Activated CD8-positive, alpha-beta T cell treated with anti-CD3 and anti-CD28 coated beads for 36 hours (primary cell): ENCODE results near the gene SELENOO. TPM values are rescaled to one million over a fixed set of nuclear protein-coding genes. Genes with fewer than 3 reads are reported as not detected.

ENCODE experiments used
- ATAC-seq: fragments of 200-7000 bp; cut with Tn5 transposase; one replicate; pipeline ENCODE4 v1.10.0; 2021; ENCODE audit warnings: mild to moderate bottlenecking, moderate library complexity
- CTCF ChIA-PET: fragments of 350-600 bp; sonication (Branson Sonifier 250); formaldehyde crosslinking; loops from one replicate; lab custom pipeline; 2021; ENCODE audit warnings: antibody characterized with exemption; lab: Charles Lee
- POLR2A ChIA-PET: fragments of 350-600 bp; sonication (Branson Sonifier 250); formaldehyde crosslinking; loops from one replicate; lab custom pipeline; 2021; ENCODE audit warnings: antibody characterized with exemption; lab: Charles Lee
- DNase-seq: peaks from one replicate; pipeline ENCODE4 v3.0.0-alpha.2; 2020
- H3K27ac Mint-ChIP-seq: one replicate; pipeline ENCODE4 v1.8.0; 2021; ENCODE audit warnings: mild to moderate bottlenecking, mixed read lengths
- H3K27me3 Mint-ChIP-seq: one replicate; pipeline ENCODE4 v1.8.0; 2021; ENCODE audit warnings: mixed read lengths
- H3K36me3 Mint-ChIP-seq: one replicate; pipeline ENCODE4 v1.8.0; 2021; ENCODE audit warnings: low read depth, mixed read lengths
- H3K4me1 Mint-ChIP-seq: one replicate; pipeline ENCODE4 v1.8.0; 2021; ENCODE audit warnings: low read depth, mixed read lengths
- H3K4me3 Mint-ChIP-seq: one replicate; pipeline ENCODE4 v1.8.0; 2021; ENCODE audit warnings: mild to moderate bottlenecking, moderate library complexity, mixed read lengths
- H3K9me3 Mint-ChIP-seq: one replicate; pipeline ENCODE4 v1.8.0; 2021; ENCODE audit warnings: mixed read lengths
- intact Hi-C: fragments of 100-400 bp; cut with micrococcal nuclease; formaldehyde crosslinking; loops from one replicate; pipeline ENCODE4 v1.10.0; 2022
- total RNA-seq, 2 experiments: library from RNA; stranded (reverse); gene quantifications; one replicate each; pipeline ENCODE4 v1.2.3, GENCODE V29; 2021
- TF ChIP-seq, protein P1 (sequence below): fragments of 200-600 bp; IDR thresholded peaks from one replicate; pipeline ENCODE4 v1.8.0; 2022; ENCODE audit warnings: antibody characterized with exemption, mild to moderate bottlenecking

SELENOO gene
- total RNA-seq, 2 experiments from 2014 or later: 24.0 to 25.5 TPM

DNA sequence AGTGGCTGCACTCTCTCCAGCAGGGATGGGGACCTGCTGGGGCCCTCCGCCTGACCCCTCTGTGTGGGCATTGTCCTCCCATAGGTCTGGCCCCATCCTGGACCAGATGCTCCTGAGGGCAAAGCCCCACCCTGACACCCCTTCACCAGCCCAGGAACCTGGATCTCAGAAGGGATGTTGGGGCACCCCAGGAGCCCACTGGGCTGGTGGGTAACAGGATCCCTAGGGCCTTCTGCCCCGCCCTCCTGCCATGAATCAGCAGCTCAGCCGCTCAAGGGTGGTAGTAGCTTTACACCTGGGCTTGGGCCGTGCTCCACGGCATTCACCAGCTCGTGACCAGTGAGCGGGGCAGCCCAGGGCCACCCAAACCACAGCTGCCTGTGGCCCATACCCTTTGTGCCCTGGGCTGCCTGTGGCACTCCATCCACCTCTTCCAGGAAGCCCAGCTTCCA lies 61.7 kb downstream of the SELENOO start:
- peak; percentile 57 for DNase-seq
- ChIA-PET CTCF (interaction anchor here (1.1 to 1.8 kb wide), 4 partner anchors 10 to 22 kb away, joined by 3 to 7 read pairs (median 4); partner anchors contain the start of gene HDAC10), POLR2A (interaction anchor here (0.9 to 1.9 kb wide), 2 partner anchors 17 to 18 kb away, joined by 3 to 6 read pairs; no protein-coding TSS in a partner anchor)
- Mint-ChIP-seq H3K27ac (no peak overlapping the region), H3K27me3 (peaks cover 20% of the 10 kb centered on the region), H3K36me3 (no peaks in the 10 kb centered on the region), H3K9me3 (no peaks in the 10 kb centered on the region), H3K4me3 (peak overlapping the region; percentile 61), H3K4me1 (peaks cover 6% of the 10 kb centered on the region)
- ATAC-seq: peak; percentile 38
- TF ChIP-seq, protein P1, sequence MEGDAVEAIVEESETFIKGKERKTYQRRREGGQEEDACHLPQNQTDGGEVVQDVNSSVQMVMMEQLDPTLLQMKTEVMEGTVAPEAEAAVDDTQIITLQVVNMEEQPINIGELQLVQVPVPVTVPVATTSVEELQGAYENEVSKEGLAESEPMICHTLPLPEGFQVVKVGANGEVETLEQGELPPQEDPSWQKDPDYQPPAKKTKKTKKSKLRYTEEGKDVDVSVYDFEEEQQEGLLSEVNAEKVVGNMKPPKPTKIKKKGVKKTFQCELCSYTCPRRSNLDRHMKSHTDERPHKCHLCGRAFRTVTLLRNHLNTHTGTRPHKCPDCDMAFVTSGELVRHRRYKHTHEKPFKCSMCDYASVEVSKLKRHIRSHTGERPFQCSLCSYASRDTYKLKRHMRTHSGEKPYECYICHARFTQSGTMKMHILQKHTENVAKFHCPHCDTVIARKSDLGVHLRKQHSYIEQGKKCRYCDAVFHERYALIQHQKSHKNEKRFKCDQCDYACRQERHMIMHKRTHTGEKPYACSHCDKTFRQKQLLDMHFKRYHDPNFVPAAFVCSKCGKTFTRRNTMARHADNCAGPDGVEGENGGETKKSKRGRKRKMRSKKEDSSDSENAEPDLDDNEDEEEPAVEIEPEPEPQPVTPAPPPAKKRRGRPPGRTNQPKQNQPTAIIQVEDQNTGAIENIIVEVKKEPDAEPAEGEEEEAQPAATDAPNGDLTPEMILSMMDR: no peak
- intact Hi-C loops: no loop called here

DNA sequence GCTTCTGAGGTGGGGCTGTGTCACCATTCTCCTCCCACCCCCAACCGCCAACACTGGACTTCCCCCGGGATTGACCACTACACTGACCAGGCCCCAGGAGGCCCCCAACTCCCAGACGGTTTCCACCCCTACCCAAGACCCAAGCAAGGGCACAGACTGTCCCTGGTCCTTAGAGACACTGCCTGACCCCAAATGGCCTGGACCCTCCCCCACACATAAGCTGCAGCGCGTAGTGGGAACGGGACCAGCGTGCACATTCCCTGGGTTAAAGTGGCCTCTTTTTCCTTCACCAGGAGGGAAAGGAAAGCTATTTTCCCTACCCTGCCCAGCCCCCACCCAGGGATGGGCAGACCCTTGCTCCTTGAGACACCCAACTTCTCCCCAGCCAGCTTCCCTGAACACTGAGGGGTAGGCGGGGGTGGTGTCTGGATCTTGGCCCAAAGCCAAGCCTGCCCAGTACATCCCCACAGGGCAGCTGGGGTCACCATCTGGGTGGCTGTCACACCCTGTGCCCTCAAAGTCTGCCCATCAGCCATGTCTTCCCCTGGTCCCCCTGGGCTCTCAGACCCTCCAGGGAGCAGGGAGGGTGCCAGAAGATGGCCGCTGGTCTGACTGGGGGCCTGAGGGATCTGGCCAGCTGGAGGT lies 62.3 kb downstream of the SELENOO start:
- Mint-ChIP-seq H3K9me3 (no peaks in the 10 kb centered on the region), H3K27ac (no peak overlapping the region), H3K36me3 (no peaks in the 10 kb centered on the region), H3K4me1 (peaks cover 6% of the 10 kb centered on the region), H3K4me3 (no peak overlapping the region), H3K27me3 (peaks cover 20% of the 10 kb centered on the region)
- intact Hi-C loops: no loop called here
- TF ChIP-seq, protein P1: no peak
- CTCF ChIA-PET: interaction anchor here (1.1 to 1.8 kb wide), 4 partner anchors 10 to 22 kb away, joined by 3 to 7 read pairs (median 4); partner anchors contain the start of gene HDAC10
- no peak for DNase-seq
- POLR2A ChIA-PET: interaction anchor here (0.9 to 1.9 kb wide), 3 partner anchors 18 to 64 kb away, joined by 3 to 6 read pairs (median 4); partner anchors contain the start of gene DENND6B
- no peak for ATAC-seq

DNA sequence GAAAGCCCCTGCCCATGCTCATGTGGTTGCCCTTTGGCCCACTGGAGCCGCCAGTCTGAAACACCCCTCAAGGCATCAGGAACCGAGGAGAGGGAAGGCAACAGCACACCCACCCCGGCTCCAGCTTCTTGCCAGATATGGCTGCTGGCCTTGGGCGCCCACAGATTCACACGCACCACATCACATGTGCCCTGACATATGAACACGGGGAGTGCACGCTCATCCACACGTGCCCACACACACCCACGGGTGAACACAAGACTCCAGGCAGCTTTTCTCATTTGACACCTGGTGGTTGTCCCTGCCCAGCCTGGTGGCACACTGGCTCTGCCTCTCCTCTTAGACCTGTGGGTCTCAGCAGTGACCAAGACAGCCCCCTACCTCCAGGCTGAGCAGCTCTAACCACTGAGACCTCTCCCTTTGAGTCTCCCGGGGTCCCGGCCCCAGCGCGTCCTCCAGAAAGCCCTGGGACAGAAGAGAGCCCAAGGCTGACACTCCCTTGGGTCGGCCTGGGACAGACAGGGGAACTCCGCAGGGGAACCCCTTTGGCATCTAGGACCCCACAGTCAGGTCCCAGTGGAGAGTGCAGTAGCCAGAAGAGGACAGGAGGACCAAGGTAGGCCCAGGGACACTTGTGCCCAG lies 63.4 kb downstream of the SELENOO start:
- ChIA-PET POLR2A (no interaction called here), CTCF (interaction anchor here (1.5 kb wide), 1 partner anchor 12 kb away, joined by 4 read pairs; no protein-coding TSS in a partner anchor)
- intact Hi-C loops: no loop called here
- Mint-ChIP-seq H3K9me3 (no peaks in the 10 kb centered on the region), H3K36me3 (no peaks in the 10 kb centered on the region), H3K4me3 (no peak overlapping the region), H3K4me1 (peaks cover 9% of the 10 kb centered on the region), H3K27ac (no peak overlapping the region), H3K27me3 (peaks cover 15% of the 10 kb centered on the region)
- TF ChIP-seq, protein P1: no peak
- no peak for ATAC-seq
- DNase-seq: no peak

DNA sequence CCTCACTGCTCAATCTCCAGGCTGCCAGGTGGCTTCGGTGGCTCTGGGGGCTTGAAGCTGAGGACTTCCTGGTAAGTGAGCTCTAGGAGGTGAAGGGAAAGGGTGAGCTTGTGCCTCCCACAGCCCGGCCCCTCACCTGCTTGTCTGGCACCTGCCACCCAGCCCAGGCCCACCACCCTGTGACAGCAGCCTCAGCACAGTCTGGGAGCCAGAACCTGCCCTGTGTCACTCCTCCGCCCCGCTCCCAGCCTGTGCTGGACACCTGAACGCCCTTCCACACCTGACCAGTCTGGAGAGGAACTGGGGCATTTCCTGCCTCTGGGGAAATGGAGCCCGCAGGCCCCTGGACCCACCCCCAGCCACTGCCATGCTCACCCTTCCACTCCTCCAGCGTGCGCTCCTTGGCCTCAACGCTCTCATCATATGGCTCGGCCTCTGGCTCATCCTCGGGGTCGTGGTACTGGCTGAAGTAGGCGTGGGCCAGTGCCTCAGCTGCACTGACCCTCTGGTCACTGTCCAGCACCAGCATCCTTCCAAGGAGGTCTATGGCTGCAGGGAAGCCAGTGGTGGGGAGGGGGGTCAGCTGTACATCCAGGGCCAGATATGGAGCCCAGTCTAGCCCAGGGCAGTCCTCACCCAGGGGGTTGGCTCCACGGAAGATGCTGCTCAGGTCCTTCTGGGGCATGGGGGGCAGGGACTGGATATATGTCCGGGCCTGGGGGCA lies 64.3 kb downstream of the SELENOO start:
- Mint-ChIP-seq H3K27ac (no peak overlapping the region), H3K4me3 (no peak overlapping the region), H3K36me3 (no peaks in the 10 kb centered on the region), H3K9me3 (no peaks in the 10 kb centered on the region), H3K4me1 (peaks cover 12% of the 10 kb centered on the region), H3K27me3 (peaks cover 15% of the 10 kb centered on the region)
- ATAC-seq (no peak), DNase-seq (no peak)
- intact Hi-C loops: no loop called here
- ChIA-PET CTCF (interaction anchor here (1.8 kb wide), 1 partner anchor 13 kb away, joined by 7 read pairs; no protein-coding TSS in a partner anchor), POLR2A (no interaction called here)
- TF ChIP-seq, protein P1: no peak
